Tibial nerve (tissue), 4 donors: ENCODE data around the gene MYOCOS.
"Not testable (repeated sequence)": the region's sequence is repeated elsewhere in the genome, so short reads cannot be mapped to it uniquely, and the experiment has no call there.

ENCODE experiments used
- EP300 ChIP-seq, 2 donors: sonication (generic); formaldehyde crosslinking; IDR thresholded peaks; one replicate each; pipeline ENCODE4 v1.6.1; 2017; ENCODE audit warnings: antibody characterized with exemption in 2 of 2, mild to moderate bottlenecking in 1 of 2
- POLR2A ChIP-seq, 2 donors: fragments of 450-650 bp; IDR thresholded peaks; one replicate each; pipeline ENCODE4 v1.6.1; 2017; ENCODE audit warnings: antibody characterized with exemption in 2 of 2, mild to moderate bottlenecking in 2 of 2, moderate library complexity in 2 of 2
- TF ChIP-seq, protein P1 (sequence below), 5 experiments: fragments of 200-600 bp in 3 of 5; fragments of 450-650 bp in 2 of 5; sonication (generic) in 3 of 5; IDR thresholded peaks; one replicate each; pipeline ENCODE4 v1.5.1; 2016 to 2019; ENCODE audit warnings: antibody characterized with exemption in 5 of 5, mild to moderate bottlenecking in 3 of 5, moderate library complexity in 2 of 5

DNA sequence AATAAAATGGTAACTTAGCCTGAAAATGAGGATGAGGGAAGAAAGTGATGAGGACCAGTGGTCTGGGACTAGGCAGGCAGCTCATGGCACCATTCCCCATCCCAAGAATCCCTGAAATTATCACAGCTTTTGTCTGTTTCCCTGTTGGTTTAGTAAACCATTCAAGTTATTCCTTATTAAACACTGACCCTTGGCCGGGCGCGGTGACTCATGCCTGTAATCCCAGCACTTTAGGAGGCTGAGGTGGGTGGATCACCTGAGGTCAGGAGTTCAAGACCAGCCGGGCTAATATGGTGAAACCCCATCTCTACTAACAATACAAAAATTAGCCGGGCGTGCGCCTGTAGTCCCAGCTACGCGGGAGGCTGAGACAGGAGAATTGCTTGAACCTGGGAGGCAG is 34.2 kb downstream of the MYOCOS start:
- TF ChIP-seq, protein P1, sequence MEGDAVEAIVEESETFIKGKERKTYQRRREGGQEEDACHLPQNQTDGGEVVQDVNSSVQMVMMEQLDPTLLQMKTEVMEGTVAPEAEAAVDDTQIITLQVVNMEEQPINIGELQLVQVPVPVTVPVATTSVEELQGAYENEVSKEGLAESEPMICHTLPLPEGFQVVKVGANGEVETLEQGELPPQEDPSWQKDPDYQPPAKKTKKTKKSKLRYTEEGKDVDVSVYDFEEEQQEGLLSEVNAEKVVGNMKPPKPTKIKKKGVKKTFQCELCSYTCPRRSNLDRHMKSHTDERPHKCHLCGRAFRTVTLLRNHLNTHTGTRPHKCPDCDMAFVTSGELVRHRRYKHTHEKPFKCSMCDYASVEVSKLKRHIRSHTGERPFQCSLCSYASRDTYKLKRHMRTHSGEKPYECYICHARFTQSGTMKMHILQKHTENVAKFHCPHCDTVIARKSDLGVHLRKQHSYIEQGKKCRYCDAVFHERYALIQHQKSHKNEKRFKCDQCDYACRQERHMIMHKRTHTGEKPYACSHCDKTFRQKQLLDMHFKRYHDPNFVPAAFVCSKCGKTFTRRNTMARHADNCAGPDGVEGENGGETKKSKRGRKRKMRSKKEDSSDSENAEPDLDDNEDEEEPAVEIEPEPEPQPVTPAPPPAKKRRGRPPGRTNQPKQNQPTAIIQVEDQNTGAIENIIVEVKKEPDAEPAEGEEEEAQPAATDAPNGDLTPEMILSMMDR (IDR thresholded peaks at IDR 0.05): not testable (repeated sequence)
- not testable (repeated sequence) for TF ChIP-seq POLR2A, EP300 (IDR thresholded peaks at IDR 0.05)
